Renal cortex interstitium (tissue), 11 donors: Measurements from ENCODE around the gene PNPLA2. TPM values are rescaled to one million over a fixed set of nuclear protein-coding genes. Genes with fewer than 3 reads are reported as not detected.

Experiments
- DNase-seq, 11 donors: peaks; one replicate each; pipeline ENCODE4 v3.0.0-alpha.2; 2013; ENCODE audit warnings: low read depth in 9 of 11, low spot score in 4 of 11; ENCODE audit errors: extremely low read depth in 1 of 11
- polyA plus RNA-seq, 3 donors: library from polyadenylated mRNA; unstranded; fragments of 120-200 nt; gene quantifications; one replicate each; pipeline ENCODE4 v1.2.1, GENCODE V29; 2013; ENCODE audit not compliant: insufficient read length in 3 of 3

The PNPLA2 gene
- polyA plus RNA-seq, 3 donors, result 42.6 to 85.5 (median 65.5) TPM

DNA sequence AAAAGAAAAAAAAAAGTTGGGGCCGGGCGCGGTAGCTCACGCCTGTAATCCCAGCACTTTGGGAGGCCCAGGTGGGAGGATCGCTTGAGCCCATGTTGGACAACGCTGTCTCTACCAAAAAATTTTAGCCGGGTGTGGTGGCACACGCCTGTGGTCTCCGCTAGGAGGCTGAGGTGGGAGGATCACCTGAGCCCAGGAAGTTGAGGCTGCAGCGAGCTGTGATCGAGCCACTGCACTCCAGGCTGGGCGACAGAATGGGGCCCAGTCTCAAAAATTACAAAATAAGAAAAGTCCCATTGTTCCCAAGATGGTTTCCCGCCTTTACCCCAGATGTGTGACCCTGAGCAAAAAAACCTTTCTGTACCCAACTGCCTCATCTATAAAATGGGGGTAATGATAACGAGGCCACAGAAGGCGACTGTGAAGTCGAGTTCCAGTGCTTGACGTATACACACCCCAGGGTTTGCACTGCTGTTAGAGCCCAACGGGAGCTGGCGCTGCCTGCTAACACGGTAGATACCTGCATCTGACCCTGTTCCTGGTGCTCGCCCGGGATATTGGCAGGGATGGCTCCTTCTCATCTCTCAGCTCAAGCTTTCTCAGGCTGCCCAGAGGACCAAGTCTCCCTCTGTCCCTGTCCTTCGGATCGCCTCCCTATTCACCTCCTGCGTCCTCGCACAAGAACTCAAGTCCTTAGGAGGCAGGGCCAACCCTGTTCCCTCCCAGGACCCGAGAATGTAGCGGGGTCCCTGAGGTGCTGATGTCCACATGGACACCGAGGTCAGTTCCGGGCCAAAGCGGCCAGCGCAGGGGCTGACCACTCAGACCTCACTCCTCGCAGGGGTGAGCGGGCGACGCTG, 10.1 kb upstream of the PNPLA2 start:
- DNase-seq, result no peak

DNA sequence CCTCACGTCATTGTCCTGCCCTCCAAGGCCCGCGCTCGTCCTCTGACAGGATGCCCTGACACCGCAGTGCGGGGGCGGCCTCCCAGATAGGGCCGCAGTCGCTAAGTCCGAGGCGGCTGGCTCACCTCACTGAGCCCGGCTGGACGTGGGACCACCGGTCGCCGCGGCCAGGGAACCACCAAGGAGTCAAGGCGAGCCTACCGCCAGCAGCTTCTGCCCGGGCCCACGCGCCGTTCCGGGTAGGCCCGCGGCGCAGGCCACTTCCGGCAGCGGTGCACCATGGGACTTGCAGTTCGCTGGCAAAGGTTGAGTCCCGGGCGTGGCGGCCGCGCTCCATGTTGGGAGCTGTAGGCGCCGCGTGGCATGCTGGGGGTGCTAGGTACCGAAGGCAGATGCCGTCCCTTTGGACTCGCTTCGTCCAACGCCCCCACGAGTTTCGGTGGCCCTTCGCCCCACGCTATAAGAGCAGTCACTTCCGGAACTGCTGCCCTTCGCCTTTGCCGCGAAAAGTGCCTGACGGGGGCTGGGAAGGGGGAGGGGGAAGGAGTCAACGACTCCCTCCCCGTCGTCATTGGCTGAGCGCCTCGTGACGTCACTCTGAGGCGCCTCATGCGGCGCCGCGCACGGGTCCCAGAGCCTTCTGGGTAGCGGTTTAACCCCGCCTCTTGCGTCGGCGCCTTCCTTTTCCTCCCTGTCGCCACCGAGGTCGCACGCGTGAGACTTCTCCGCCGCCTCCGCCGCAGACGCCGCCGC, 9.3 kb upstream of the PNPLA2 start, which contains the start of gene RPLP2:
RPLP2 (plus strand) TSS at position 681 of the 753 bp plus-strand sequence. CDS start 268 bp downstream, outside the sequence.
- DNase-seq, result peak; percentile 93 to 99 (median 97)

DNA sequence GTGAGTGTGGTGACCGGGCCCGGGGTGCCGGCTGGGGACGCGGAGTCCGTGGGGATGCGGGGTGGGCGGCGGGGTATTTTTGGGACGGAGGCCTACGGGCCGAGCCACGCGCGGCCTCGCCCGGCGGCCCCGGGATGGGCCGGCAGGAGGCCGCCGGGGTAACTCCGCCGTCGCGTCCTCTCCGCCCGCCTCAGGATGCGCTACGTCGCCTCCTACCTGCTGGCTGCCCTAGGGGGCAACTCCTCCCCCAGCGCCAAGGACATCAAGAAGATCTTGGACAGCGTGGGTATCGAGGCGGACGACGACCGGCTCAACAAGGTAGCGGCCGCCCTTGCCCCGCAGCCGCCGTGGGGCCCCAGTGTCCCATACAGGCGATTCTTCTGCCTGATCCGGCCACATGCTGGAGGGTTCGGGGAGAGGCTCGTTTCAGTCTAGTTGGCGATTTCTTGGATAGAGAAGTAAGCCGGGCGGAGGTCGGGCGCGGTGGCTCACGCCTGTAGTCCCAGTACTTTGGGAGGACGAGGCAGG, 8.6 kb upstream of the PNPLA2 start:
- DNase-seq, result no peak

DNA sequence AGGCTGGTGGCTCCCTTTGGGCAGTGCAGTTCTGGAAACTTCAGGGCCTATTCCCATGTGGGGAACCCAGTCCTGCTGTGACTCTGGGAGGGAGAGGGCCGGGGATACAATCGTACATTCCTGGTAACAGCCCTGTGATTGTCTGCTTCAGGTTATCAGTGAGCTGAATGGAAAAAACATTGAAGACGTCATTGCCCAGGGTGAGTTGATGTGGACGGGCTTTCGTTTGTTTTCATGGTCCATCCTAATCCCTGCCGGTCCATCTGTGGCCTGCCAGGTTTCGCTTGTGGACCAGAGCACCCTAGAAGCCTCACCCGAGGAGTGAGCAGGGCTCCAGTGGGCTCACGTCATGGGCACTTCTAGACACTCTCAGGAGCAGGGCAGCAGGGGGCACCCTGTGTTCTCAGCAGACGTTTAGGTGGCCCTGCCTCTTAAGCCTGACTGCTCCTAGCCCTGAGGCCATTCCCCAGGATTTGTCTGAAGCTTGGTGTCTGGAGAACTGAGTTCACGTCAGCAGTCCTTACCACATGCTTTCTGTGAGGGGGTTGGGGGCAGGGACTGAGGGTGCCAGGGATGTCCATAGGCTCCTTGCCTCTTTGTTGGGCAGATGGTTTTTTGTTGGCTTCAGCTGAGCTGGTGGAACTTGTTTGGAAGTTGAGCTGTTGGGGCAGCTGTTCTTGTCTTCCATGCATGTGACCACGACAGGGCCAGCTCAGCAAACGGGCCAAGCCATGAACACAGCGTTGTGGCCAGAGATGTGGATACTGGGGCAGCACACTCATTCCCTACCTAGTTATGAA, 7.1 kb upstream of the PNPLA2 start:
- DNase-seq, result no peak

- no peak for DNase-seq
Measured at GRCh38 chr11:812390-812789, 6.3 kb upstream of the PNPLA2 start.

GRCh38 chr11:813072-813455, 5.7 kb upstream of the PNPLA2 start:
- no peak for DNase-seq

GRCh38 chr11:813456-814096, 5.1 kb upstream of the PNPLA2 start:
- DNase-seq, result no peak

- no peak for DNase-seq
Measured at GRCh38 chr11:815675-816432, 2.9 kb upstream of the PNPLA2 start.

DNA sequence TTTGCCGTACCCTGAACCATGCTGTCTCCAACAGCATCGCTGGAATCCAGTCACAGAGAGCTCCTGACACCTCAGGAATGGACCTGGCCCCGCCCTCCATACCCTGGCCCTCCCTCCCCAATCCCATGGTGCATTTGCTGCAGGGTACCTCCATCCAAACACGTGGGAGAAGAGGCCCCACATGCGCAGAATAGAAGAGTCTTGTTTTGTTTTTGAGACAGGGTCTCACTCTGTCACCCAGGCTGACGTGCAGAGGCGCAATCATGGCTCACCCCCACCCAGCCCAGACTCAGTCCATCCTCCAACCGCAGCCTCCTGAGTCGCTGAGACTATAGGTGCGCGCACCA, 2.3 kb upstream of the PNPLA2 start:
- DNase-seq, result no peak

GRCh38 chr11:819129-819931, 616 bp downstream of the PNPLA2 start:
- peak in 6 of 11 donors; percentile 74 to 86 (median 84) for DNase-seq

DNA sequence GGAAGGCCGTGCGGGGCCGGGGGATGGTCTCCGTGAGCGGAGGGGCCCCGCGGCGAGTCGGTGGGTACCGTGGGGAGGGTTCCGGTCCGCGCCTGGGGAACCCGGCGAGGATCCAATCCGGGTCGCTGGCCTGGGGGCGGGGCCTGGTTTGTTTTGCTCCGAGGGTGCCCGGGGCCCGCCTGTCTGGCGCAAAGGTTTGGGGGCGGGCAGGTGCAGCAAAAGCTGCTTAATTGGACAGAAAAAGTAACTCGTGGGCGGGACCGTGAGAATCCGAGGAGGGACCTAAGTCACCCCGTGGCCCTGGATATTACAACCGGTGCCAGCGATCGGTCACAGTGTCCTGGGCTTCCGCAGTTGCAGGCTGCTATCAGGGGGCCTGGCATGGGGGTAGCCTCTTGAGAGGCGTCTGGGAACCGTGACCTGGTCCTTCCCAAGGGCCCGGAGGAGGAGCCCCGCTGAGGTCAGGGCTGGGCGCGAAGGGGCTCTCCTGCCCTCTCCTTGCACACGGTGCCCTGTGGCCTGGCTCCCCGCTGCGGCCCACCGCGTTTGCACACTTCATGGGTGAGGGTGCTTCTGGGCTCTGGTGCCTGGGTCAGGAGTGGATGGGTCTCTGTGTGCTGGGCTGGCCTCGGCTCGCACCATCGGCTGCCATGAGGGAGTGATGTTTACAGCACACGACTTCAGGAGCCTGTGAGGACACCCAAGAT, 1.4 kb downstream of the PNPLA2 start:
- peak in 1 of 11 donors; percentile 72 for DNase-seq

DNA sequence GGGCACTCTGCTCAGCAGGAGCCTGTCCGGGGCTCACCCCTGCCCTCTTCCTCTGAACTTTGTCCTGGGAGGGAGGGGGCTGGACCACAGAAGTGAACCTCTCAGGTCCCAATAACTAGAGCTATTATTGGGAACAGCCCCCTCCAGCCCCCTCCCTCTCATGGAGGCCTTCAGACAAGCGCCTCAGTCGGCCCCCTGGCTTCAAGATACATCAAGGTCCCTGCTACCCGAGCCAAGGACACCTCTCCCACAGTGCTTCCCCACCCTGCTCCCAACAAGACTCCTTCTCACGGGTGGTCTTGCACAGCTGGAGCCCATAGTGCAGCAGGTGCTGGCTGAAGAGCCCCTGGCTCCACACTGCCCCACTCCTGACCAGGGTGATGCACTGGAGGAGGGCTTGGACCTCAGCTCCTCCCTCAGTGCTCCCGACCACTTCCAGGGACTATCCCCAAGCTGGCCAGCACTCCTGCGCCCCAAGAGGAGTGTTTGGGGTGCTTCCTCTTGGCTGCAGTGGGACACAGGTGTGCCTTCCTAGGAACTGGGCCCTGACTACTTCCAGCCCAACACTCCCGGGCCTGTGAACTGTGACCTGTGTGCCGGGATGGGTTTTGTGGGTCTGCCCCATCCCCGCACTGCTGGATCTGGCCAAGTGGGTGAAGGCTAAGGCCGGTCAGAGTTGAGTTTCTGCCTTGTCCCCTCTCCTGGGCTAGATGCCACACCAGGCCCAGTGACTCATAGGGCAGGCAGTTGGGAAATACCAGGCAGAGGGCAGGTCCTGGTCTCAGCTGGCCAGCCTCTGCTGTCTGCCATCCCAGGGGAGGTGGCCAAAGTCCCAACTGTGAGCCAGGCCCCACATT, 2.2 kb downstream of the PNPLA2 start:
- no peak for DNase-seq

GRCh38 chr11:821512-822371, 3.0 kb downstream of the PNPLA2 start:
- no peak for DNase-seq

DNA sequence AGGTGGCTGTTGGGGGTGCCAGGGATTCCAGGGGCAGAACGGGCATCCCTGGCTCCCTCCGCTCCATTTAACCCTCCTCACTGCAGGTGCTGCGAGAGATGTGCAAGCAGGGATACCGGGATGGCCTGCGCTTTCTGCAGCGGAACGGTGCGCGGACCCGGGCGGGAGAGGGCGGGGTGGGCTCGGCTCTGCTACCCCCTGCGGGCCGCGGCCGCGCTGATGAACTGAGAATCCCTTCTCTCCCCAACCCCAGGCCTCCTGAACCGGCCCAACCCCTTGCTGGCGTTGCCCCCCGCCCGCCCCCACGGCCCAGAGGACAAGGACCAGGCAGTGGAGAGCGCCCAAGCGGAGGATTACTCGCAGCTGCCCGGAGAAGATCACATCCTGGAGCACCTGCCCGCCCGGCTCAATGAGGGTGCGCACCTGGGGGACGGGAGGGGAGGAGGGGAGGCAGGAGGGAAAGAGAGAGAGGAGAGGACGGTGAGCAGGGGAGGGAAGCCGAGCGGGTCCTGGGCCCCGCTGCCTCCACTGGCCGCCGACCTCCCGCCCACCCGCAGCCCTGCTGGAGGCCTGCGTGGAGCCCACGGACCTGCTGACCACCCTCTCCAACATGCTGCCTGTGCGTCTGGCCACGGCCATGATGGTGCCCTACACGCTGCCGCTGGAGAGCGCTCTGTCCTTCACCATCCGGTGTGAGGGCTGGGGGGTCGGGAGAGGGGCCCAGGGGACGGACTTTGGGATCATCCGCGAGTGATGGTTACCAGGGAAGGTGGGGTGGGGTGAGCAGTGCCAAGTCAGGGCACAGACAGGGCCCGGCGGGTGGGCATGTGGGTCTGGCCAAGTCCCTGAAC, 5.0 kb downstream of the PNPLA2 start:
- no peak for DNase-seq
